ENCODE measurements around the gene RETREG2. TPM values are rescaled to one million over a fixed set of nuclear protein-coding genes. Genes with fewer than 3 reads are reported as not detected.

The RETREG2 gene
- total RNA-seq, 1 donor from 2014 or later = 29.9 TPM

DNA sequence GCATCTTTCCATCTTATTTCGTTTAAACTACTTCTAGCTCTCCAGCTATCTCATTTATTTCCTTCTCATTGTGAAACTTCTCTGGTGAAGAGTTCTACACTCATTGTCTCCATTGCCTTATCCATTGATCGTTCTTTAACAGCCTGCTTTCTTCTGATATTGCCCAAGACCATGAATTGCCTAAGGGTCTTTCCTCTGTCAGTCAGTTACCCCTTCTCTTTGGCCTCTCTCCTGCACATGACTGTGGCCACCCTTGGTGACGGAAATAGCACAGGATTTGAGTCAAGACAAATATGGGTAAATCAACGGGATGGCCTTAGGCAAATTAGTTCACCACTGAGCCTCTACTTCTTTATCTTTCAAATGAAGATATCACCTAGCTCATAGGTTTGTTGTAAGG, 44.1 kb upstream of the RETREG2 start:
- H3K9me3 ChIP-seq (replicated peaks) = no peaks in the 10 kb centered on the region
- peaks cover under 1% of the 10 kb centered on the region for H3K4me1 ChIP-seq
- intact Hi-C loops (cut with micrococcal nuclease) = no loop called here
- H3K27me3 ChIP-seq (ENCODE audit: low read depth) = no peaks in the 10 kb centered on the region
- H3K27ac ChIP-seq (replicated peaks) = no peak overlapping the region
- DNase-seq = no peak
- H3K4me3 ChIP-seq = no peak overlapping the region
- H3K36me3 ChIP-seq = peaks cover 13% of the 10 kb centered on the region
- TF ChIP-seq, protein P1, sequence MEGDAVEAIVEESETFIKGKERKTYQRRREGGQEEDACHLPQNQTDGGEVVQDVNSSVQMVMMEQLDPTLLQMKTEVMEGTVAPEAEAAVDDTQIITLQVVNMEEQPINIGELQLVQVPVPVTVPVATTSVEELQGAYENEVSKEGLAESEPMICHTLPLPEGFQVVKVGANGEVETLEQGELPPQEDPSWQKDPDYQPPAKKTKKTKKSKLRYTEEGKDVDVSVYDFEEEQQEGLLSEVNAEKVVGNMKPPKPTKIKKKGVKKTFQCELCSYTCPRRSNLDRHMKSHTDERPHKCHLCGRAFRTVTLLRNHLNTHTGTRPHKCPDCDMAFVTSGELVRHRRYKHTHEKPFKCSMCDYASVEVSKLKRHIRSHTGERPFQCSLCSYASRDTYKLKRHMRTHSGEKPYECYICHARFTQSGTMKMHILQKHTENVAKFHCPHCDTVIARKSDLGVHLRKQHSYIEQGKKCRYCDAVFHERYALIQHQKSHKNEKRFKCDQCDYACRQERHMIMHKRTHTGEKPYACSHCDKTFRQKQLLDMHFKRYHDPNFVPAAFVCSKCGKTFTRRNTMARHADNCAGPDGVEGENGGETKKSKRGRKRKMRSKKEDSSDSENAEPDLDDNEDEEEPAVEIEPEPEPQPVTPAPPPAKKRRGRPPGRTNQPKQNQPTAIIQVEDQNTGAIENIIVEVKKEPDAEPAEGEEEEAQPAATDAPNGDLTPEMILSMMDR (IDR thresholded peaks at IDR 0.05; ENCODE audit: borderline replicate concordance) = no peak

DNA sequence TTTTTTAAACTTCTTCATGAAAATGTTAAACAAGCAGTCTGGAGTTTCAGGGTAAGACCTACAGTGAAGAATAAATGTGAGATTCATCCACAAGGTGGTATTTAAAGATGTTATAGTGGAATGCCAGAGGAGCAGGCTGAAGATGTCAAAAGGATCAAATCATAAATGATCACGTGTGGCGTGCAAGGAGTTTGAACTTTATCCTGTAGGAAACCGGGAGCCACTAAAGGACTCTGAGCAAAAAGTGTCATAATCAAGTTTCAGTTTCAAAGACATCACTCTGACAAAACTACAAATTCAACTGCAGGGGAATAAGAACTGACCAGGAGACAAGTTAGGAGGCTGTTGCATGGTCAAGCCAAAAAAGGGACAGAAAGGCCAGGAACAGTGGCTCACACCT, 37.4 kb upstream of the RETREG2 start:
- no peak for DNase-seq
- H3K9me3 ChIP-seq (replicated peaks) = no peaks in the 10 kb centered on the region
- no peak overlapping the region for H3K4me3 ChIP-seq
- intact Hi-C loops (cut with micrococcal nuclease) = no loop called here
- no peaks in the 10 kb centered on the region for H3K27me3 ChIP-seq (ENCODE audit: low read depth)
- H3K4me1 ChIP-seq = no peaks in the 10 kb centered on the region
- TF ChIP-seq, protein P1 (IDR thresholded peaks at IDR 0.05; ENCODE audit: borderline replicate concordance) = no peak
- H3K36me3 ChIP-seq = peaks cover 79% of the 10 kb centered on the region
- no peak overlapping the region for H3K27ac ChIP-seq (replicated peaks)

DNA sequence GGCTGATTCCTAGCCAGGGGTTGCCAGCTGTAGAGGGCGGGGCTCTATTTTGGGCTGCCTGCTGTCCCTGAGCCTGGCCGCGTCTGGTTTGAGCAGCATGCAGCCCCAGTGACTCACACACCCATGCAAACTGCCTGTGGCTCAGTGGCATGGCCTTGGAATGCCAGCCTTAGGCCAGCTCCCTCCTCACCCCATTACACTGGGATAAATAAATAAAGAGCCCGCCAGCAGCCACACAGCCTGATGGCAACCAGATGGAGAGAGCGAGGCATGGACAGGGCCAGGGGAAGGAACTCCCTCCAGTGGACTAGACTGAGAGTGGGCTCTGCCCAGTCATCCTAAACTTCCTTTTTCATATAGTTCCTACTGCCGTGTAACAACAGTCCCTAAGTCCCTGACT, 35.7 kb upstream of the RETREG2 start:
- H3K36me3 ChIP-seq = peaks cover 95% of the 10 kb centered on the region

DNA sequence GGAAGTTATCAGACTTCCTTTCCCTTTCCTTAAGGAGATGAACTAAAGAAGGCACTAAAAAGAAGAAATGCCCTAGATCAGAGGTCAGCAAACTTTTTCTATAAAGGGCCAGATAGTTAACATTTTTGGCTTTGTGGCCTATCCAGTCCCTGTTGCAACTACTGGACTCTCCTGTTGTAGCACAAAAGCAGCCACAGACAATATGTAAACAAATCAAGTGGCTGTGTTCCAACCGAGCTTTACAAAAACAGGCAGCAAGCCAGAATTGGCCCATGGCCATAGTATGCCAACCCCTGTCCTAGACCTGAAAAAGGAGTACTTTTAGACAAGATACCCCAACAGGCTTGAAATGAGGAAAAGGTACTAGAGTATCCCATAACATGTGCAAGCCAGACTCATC, 28.4 kb upstream of the RETREG2 start:
- Histone ChIP-seq H3K36me3 (peaks cover 75% of the 10 kb centered on the region), H3K4me3 (no peak overlapping the region), H3K27me3 (ENCODE audit: low read depth) (no peaks in the 10 kb centered on the region)

More for the DNA sequence above, 35.7 kb upstream of the RETREG2 start:
- Histone ChIP-seq H3K27ac (replicated peaks) (no peak overlapping the region), H3K4me1 (no peaks in the 10 kb centered on the region), H3K27me3 (ENCODE audit: low read depth) (no peaks in the 10 kb centered on the region), H3K4me3 (no peak overlapping the region), H3K9me3 (replicated peaks) (no peaks in the 10 kb centered on the region)
- no peak for DNase-seq
- TF ChIP-seq, protein P1 (IDR thresholded peaks at IDR 0.05; ENCODE audit: borderline replicate concordance) = no peak
- intact Hi-C loops (cut with micrococcal nuclease) = no loop called here

DNA sequence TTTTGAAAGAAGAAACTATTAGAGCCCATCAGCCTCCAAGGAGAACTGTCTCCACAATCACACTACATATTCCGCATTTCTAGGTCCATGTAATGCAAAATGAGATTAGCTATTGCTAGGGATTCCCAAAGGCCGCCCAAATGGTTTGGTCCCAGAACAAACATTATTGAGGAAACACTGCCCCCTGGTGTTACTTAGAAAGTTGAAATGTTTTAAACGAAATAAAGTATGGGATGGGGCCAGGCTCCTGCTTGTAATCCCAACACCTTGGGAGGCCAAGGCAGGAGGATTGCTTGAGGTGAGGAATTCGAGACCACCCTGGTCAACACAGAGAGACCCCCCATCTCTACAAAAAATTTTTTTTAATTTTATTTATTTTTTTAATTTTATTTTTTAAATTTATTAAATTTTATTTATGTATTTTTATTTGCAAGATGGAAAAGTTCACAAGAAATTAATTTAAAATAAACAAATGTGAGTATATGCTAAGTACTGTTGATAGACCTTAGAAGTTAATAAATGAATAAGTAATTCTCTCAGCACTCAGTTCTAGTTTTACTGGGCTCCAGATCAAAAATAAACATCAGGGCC, 22.9 kb upstream of the RETREG2 start:
- TF ChIP-seq, protein P1 (IDR thresholded peaks at IDR 0.05; ENCODE audit: borderline replicate concordance) = peak; percentile 66
- no peak for DNase-seq
- no peak overlapping the region for H3K4me3 ChIP-seq
- peaks cover 50% of the 10 kb centered on the region for H3K36me3 ChIP-seq
- H3K9me3 ChIP-seq (replicated peaks) = no peaks in the 10 kb centered on the region
- H3K4me1 ChIP-seq = peaks cover 6% of the 10 kb centered on the region
- intact Hi-C loops (cut with micrococcal nuclease) = no loop called here
- H3K27ac ChIP-seq (replicated peaks) = no peak overlapping the region
- no peaks in the 10 kb centered on the region for H3K27me3 ChIP-seq (ENCODE audit: low read depth)

More for the DNA sequence above, 28.4 kb upstream of the RETREG2 start:
- intact Hi-C loops (cut with micrococcal nuclease) = loop anchor here (5.0 kb wide), 1 partner anchor 92 kb away; no protein-coding TSS in a partner anchor
- DNase-seq = no peak
- TF ChIP-seq, protein P1 (IDR thresholded peaks at IDR 0.05; ENCODE audit: borderline replicate concordance) = no peak
- Histone ChIP-seq H3K27ac (replicated peaks) (no peak overlapping the region), H3K4me1 (peaks cover 8% of the 10 kb centered on the region), H3K9me3 (replicated peaks) (no peaks in the 10 kb centered on the region)

Data from left ventricle myocardium inferior (tissue), 1 donor.